ENCODE results near the gene DUSP3. TPM values are rescaled to one million over a fixed set of nuclear protein-coding genes. Genes with fewer than 3 reads are reported as not detected.

DUSP3 gene
- total RNA-seq, 1 donor from 2014 or later = 100.0 TPM

DNA sequence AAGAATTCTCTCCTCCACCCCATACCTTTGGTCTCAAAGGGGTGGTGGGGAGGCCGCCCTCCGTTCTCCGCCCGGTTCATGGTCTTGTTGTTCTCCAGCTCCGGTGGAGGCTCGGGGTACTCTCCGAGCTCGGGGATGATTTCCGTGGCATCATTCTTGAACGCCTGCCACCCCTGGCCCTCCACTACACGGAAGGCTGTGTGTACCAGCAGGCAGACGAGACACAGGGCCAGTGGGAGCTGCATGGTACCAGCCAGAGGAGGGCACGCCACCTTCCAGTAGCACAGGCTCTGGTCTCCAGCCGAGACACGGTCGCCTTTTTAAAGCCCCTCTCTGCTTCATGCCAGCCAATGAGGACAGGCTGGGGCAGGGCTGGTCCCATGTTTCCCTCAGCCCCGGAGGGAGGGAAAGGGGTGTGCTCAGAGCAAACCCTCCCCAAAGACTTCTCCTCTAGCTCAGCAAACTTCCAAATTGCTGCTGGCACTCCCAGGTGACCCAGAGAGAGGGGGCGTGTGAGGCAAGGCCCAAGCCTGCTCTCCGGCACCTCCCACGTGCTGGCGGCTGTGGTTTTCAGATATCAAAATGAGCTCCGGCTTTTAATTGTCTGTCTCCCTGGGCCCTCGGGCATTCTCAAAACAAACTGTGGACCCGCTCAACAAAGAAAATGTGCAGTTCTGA, 20.1 kb downstream of the DUSP3 start, which contains the start of gene SOST:
SOST (minus strand) TSS at position 295 of the 678 bp plus-strand sequence; CDS start at position 245, 50 bp downstream.
- no peaks in the 10 kb centered on the region for H3K36me3 ChIP-seq
- no peak within 1 kb of the TSS for H3K4me3 ChIP-seq
- H3K27me3 ChIP-seq = peaks cover 19% of the 10 kb centered on the region
- intact Hi-C loops (cut with DNase I) = loop anchor here (5.0 to 10.0 kb wide), 2 partner anchors 66 to 174 kb away; no protein-coding TSS in a partner anchor
- H3K27ac ChIP-seq = no peak within 1 kb of the TSS
- TF ChIP-seq, protein P1, sequence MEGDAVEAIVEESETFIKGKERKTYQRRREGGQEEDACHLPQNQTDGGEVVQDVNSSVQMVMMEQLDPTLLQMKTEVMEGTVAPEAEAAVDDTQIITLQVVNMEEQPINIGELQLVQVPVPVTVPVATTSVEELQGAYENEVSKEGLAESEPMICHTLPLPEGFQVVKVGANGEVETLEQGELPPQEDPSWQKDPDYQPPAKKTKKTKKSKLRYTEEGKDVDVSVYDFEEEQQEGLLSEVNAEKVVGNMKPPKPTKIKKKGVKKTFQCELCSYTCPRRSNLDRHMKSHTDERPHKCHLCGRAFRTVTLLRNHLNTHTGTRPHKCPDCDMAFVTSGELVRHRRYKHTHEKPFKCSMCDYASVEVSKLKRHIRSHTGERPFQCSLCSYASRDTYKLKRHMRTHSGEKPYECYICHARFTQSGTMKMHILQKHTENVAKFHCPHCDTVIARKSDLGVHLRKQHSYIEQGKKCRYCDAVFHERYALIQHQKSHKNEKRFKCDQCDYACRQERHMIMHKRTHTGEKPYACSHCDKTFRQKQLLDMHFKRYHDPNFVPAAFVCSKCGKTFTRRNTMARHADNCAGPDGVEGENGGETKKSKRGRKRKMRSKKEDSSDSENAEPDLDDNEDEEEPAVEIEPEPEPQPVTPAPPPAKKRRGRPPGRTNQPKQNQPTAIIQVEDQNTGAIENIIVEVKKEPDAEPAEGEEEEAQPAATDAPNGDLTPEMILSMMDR (IDR thresholded peaks at IDR 0.05) = no peak
- H3K4me1 ChIP-seq = peaks cover 9% of the 10 kb centered on the region
- DNase-seq = no peak
- no peaks in the 10 kb centered on the region for H3K9me3 ChIP-seq
- ATAC-seq = no peak

DNA sequence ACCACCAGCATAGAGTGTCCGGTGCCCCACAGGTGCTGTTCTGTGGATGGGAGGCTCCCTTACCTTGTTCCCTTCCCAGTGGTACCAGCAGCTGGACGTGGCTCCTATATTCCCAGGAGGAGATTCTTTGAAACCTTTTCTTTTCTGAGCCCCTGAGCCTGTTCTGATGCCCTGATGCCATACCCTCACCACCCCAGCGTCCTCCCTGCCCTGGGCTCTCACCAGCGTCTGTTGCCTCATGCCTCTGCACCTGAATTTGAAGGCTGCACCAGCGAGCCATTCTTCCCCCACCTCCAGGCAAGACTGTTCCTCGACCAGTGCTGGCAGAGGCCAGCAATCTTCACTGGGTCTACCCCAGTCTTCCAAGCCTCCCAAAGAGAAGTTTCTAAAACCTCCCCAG, 20.7 kb downstream of the DUSP3 start:
- H3K9me3 ChIP-seq = no peaks in the 10 kb centered on the region
- H3K4me1 ChIP-seq = peaks cover 9% of the 10 kb centered on the region
- intact Hi-C loops (cut with DNase I) = loop anchor here (5.0 to 10.0 kb wide), 2 partner anchors 66 to 173 kb away; no protein-coding TSS in a partner anchor
- H3K27ac ChIP-seq = no peak overlapping the region
- TF ChIP-seq, protein P1 (IDR thresholded peaks at IDR 0.05) = no peak
- no peak for ATAC-seq
- no peak overlapping the region for H3K4me3 ChIP-seq
- DNase-seq = no peak
- H3K36me3 ChIP-seq = no peaks in the 10 kb centered on the region
- peaks cover 19% of the 10 kb centered on the region for H3K27me3 ChIP-seq

DNA sequence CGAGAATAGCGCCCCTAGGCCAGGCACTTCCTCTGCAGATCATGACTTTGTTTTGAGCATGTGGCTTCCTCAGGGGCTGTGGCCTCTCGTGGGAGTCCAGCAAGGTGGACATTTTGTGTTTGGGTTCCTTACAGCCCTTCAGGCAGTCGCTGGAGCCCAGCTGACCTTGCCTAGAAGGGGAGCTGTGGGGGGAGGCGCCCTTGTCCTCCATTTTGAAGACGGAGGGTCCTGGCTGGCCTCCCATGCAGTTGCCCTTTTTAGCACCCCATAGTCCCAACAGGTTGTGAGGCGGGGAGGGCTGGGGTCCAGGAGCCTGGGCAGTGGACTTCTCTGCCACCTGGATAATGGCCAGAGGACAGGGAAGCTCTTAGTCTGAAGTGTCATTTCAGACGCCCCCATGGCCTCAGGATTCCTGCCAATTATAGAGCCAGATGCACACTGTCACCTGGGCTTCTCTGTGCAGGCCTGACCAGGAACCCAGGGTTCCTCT, 21.6 kb downstream of the DUSP3 start:
- Histone ChIP-seq H3K9me3 (no peaks in the 10 kb centered on the region), H3K27me3 (peaks cover 19% of the 10 kb centered on the region), H3K4me3 (no peak overlapping the region), H3K36me3 (no peaks in the 10 kb centered on the region), H3K4me1 (peaks cover 9% of the 10 kb centered on the region), H3K27ac (no peak overlapping the region)
- ATAC-seq = no peak
- TF ChIP-seq, protein P1 (IDR thresholded peaks at IDR 0.05) = no peak
- intact Hi-C loops (cut with DNase I) = loop anchor here (5.0 to 10.0 kb wide), 2 partner anchors 65 to 172 kb away; no protein-coding TSS in a partner anchor
- no peak for DNase-seq

DNA sequence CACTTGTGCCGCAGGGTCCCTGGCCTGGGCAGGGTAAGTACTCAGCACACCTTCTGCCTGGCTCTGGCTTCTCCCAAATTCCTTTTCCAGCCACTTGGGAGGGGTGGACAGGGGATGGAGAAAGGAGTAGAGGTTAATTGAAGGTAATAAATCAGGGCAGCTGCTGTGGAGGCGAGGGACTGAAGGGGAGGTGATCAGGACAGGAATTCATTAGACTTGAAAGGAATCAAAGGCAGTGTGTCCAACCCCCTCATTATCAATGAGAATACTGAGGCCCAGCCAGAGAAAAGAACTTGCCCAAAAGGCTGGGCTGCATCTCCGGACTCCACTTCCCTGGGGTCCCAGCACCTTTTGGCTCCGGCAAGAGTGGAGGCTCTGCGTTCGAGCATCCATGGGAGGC, 22.6 kb downstream of the DUSP3 start:
- no peak overlapping the region for H3K4me3 ChIP-seq
- H3K4me1 ChIP-seq = peaks cover 9% of the 10 kb centered on the region
- DNase-seq (no peak), ATAC-seq (no peak)
- no peaks in the 10 kb centered on the region for H3K9me3 ChIP-seq
- H3K36me3 ChIP-seq = no peaks in the 10 kb centered on the region
- intact Hi-C loops (cut with DNase I) = loop anchor here (5.0 to 10.0 kb wide), 2 partner anchors 64 to 171 kb away; no protein-coding TSS in a partner anchor
- TF ChIP-seq, protein P1 (IDR thresholded peaks at IDR 0.05) = no peak
- H3K27ac ChIP-seq = no peak overlapping the region
- peaks cover 19% of the 10 kb centered on the region for H3K27me3 ChIP-seq

DNA sequence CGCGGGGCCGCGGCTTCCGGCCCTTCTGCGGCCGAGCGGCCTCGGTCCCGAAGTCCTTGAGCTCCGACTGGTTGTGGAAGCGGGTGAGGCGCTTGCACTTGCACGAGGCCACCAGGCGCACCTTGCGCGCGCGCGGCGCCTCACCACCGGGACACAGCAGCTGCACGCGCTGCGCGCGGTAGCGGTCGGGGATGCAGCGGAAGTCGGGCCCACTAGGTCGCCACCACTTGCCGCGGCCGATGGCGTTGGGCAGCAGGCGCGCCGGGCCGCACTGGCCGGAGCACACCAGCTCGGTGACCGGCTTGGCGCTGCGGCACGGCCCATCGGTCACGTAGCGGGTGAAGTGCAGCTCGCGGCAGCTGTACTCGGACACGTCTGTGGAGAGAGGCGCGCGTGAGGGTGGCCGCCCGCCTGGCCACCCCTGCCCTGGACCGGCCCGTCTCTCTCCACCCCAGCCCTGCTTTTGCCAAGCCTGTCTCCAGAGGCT, 23.3 kb downstream of the DUSP3 start:
- Histone ChIP-seq H3K36me3 (no peaks in the 10 kb centered on the region), H3K9me3 (no peaks in the 10 kb centered on the region), H3K4me3 (no peak overlapping the region), H3K4me1 (peaks cover 9% of the 10 kb centered on the region), H3K27me3 (peaks cover 19% of the 10 kb centered on the region), H3K27ac (no peak overlapping the region)
- intact Hi-C loops (cut with DNase I) = loop anchor here (5.0 to 10.0 kb wide), 2 partner anchors 63 to 171 kb away; no protein-coding TSS in a partner anchor
- TF ChIP-seq, protein P1 (IDR thresholded peaks at IDR 0.05) = no peak
- ATAC-seq = peak; percentile 4
- DNase-seq = no peak
